RPMI7951 (cell line): Measurements from ENCODE around the gene CENPL. TPM values are rescaled to one million over a fixed set of nuclear protein-coding genes. Genes with fewer than 3 reads are reported as not detected.
"Not testable (repeated sequence)": the region's sequence is repeated elsewhere in the genome, so short reads cannot be mapped to it uniquely, and the experiment has no call there.

Experiments
- DNase-seq: peaks from one replicate; pipeline ENCODE4 v3.0.0-alpha.2; 2012; ENCODE audit warnings: low read depth
- total RNA-seq: library from RNA; depleted of rRNA; stranded (reverse); fragments of >200 nt; shearing (Covaris generic); gene quantifications from 2 replicates; pipeline ENCODE4 v1.2.3, GENCODE V29; 2014

CENPL gene
- total RNA-seq, 1 experiment from 2014 or later = 39.3 TPM

DNA sequence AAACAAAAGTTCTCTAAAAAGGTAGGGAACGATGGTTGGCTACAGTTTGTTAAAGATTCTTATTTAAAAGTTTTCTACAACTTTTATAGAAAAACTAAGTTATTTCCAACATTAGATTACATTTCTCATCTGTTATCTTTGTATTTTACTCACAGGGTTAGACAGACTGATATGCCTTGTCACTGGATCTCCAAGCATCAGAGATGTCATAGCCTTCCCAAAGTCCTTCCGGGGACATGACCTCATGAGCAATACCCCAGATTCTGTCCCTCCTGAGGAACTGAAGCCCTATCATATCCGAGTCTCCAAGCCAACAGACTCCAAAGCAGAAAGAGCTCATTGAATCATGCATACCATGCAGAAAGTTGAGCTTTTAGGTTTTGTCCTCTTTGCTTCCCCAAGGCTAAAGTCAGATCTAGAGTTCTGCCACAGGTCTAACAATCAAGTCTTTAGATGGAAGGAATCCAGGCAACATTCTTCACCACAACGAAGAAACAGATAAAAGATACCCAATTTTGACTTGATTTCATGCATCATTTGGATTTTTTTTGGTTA lies 32.8 kb upstream of the CENPL start:
- no peak for DNase-seq

DNA sequence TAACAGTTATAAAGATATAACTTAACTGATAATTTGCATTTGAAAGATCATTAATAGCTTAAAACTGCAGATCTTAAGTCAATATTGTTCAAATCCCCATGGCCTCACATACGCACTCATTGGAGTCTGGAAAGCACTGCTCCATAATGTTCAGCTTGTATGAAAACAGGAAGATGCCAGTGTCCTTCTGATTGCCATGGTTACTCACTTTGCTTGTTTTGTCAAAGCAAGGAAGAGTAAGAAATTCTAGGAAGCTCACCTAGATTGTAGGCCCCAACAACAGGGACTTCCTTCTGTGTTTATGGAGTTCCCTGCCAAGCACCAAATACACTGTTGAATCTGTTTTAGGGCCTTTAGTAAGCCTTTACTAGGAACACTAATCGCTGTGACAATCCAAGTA lies 32.2 kb upstream of the CENPL start:
- DNase-seq = no peak

GRCh38 chr1:173856014-173856413 lies 31.3 kb upstream of the CENPL start:
- no peak for DNase-seq

DNA sequence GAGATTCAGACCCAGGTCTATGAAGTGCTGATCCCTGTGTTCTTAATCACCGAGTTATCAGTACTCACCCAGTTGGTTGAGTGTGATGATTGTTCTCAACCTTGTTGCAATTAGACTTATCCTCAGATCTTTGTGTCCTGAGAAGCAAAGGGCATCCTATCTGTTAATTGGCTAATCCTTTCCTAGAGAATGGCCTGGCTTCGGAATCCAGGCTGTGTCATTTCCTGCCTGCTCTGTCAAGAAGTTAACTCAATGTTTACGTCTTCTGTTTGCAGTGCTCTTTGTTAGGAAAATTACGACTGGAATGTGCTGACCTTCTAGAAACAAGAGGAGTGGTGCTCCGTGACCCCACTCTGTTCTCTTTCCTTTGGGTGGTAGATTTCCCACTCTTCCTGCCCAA lies 28.4 kb upstream of the CENPL start:
- no peak for DNase-seq

- no peak for DNase-seq
Observed at GRCh38 chr1:173852105-173852504, 27.4 kb upstream of the CENPL start.

DNA sequence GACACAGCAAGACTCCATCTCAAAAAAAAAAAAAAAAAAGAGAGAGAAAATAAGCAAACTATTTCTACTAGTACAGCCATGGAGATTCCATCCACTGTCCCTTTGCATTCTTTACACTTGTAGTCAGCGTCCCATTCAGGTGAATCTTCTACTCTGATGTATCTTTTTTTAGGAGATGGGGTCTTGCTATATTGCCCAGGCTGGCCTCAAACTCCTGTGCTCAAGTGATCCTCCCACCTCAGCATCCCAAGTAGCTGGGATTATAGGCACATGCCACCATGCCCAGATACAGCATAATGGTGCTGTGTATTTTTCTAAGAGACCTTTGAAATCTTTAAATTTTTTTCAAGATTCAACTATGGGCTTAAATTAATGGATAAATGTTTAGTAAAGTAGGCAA lies 8.1 kb upstream of the CENPL start:
- no peak for DNase-seq

GRCh38 chr1:173827611-173828010 lies 2.9 kb upstream of the CENPL start:
- no peak for DNase-seq

GRCh38 chr1:173823781-173824314 lies 835 bp downstream of the CENPL start:
- DNase-seq = no peak

- DNase-seq = no peak
Observed at GRCh38 chr1:173821680-173822079, 3.0 kb downstream of the CENPL start.

GRCh38 chr1:173818459-173818858 lies 6.2 kb downstream of the CENPL start:
- DNase-seq = no peak

DNA sequence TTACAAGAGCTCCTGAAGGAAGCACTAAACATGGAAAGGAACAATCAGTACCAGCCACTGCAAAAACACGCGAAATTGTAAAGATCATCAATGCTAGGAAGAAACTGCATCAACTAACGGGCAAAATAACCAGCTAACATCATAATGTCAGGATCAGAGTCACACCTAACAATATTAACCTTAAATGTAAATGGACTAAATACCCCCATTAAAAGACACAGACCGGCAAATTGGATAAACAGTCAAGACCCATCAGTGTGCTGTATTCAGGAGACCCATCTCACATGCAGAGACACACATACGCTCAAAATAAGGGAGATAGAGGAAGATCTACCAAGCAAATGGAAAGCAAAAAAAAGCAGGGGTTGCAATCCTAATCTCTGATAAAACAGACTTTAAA lies 11.0 kb downstream of the CENPL start:
- not testable (repeated sequence) for DNase-seq

DNA sequence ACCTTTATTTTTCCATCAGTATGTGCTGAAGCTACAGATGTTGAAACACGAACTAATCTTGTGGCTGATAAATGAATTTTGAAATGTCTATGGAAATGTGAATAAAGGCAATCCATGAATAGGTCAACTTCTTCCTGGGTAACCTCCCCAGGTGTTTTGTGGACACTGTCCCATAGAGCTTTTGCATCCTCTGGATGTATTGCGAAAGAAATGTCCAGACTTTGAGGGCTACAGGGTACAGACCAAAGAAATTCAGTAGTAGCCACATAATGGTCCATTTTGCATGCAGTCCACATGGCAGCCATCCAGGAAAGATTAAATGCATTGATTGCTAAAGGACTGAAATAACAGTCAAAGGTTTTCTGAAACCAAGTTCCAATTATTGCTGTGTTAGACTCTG lies 21.7 kb downstream of the CENPL start:
- DNase-seq = no peak

GRCh38 chr1:173799995-173800394 lies 24.7 kb downstream of the CENPL start:
- not testable (repeated sequence) for DNase-seq

- DNase-seq = no peak
Observed at GRCh38 chr1:173798078-173798477, 26.6 kb downstream of the CENPL start.

- DNase-seq = no peak
Observed at GRCh38 chr1:173789841-173790240, 34.8 kb downstream of the CENPL start.

DNA sequence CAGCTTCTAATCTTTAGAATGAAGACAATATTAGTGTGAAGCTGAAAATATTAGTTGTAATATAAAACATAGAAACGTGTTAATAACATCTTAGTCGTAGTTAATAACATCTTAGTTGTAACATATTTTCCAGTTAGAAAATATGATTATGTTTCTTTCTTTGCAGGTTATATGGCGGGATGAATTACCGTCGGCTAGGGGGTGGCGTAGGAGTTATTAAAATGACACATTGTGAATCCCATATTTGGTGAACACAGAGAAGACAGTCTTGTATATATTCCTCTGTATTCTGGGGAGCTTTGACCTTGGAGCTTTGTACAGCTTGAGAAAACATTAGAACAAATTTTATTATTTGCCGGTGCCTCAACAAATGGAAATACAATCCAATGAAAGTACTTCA lies 39.7 kb downstream of the CENPL start:
- no peak for DNase-seq

- no peak for DNase-seq
Observed at GRCh38 chr1:173779936-173780335, 44.7 kb downstream of the CENPL start.

- DNase-seq = no peak
Observed at GRCh38 chr1:173775578-173776226, 49.0 kb downstream of the CENPL start.

DNA sequence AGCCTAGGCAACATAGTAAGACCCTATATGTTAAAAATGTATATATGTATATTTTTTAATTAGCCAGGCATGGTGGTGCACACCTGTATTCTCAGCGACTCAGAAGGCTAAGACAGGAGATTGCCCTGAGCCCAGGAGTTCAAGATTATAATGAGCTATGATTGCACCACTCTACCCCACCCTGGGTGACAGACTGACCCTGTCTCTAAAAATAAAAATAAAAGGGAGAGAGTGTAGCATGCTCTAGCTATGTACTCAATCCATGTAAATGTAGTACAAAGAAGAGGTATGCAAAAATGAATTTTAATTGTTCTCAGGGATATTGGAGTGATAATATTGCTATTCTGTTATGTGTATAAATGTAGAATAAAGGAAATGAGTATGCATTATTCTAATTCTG lies 53.1 kb downstream of the CENPL start:
- no peak for DNase-seq

DNA sequence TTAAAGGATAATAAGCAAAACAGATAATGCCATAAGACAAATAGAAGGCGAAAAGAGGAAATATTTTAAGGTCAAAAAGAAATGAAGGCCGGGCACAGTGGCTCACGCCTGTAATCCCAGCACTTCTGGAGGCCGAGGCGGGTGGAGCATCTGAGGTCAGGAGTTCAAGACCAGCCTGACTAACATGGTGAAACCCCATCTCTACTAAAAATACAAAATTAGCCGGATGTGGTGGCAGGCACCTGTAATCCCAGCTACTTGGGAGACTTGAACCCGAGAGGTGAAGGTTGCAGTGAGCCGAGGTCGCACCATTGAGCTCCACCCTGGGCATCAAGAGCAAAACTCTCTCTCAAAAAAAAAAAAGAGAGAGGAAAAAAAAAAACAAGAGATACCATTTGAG lies 54.4 kb downstream of the CENPL start:
- DNase-seq = not testable (repeated sequence)

- DNase-seq = no peak
Observed at GRCh38 chr1:173768827-173769226, 55.9 kb downstream of the CENPL start.

DNA sequence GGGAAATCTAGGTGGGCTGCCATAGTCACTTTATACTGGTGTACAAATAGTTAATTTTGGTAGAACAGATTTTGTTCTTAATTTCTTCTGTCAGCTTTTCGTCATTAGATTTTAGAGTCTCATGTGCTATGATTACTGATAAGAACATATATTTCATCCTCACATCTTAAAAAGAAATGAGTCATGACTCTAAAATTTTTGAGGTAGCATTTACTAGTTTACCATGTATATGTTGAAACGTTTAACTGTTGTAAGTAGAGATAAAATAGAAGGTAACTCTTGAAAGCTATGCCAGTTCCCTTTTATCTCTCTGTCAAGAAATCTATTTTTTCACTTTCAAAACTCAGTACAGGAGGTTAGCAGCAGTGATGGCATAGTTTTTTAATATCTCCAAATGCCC lies 56.5 kb downstream of the CENPL start:
- DNase-seq = no peak

DNA sequence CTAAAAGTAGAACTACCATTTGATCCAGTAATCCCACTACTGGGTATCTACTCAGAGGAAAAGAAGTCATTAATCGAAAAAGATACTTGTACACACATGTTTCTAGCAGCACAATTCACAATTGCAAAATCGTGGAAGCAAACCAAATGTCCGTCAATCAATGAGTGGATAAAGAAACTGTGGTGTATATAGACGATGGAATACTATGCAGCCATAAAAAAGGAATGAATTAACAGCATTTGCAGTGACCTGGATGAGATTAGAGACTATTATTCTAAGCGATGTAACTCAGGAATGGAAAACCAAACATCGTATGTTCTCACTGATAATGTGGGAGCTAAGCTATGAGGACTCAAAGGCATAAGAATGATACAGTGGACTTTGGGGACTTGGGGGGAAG lies 60.4 kb downstream of the CENPL start:
- not testable (repeated sequence) for DNase-seq

DNA sequence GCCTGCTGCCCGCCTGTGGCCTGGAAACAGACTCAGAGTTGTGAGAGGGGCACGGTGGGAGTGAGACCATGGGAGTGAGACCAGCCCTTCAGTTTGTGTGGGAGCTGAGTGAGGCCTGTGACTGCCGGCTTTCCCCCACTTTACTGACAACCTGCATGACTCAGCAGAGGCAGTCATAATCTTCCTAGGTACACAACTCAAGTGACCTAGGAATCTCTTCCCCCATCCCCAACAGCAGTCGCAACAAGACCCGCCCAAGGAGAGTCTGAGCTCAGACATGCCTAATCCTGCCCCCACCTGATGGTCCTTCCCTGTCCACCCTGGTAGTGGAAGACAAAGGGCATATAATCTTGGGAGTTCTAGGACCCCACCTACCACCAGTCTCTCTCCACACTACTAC lies 65.7 kb downstream of the CENPL start:
- DNase-seq = no peak
